HT1080 (cell line): ENCODE data around the gene FARSB. TPM values are rescaled to one million over a fixed set of nuclear protein-coding genes. Genes with fewer than 3 reads are reported as not detected.

Experiments used
- DNase-seq: peaks from one replicate; pipeline ENCODE4 v3.0.0-alpha.2; 2015; ENCODE audit warnings: low read depth
- total RNA-seq: library from RNA; depleted of rRNA; stranded (reverse); fragments of >200 nt; shearing (Covaris generic); gene quantifications from 2 replicates; pipeline ENCODE4 v1.2.3, GENCODE V29; 2014

FARSB gene
- total RNA-seq, 1 experiment from 2014 or later, result 50.9 TPM

DNA sequence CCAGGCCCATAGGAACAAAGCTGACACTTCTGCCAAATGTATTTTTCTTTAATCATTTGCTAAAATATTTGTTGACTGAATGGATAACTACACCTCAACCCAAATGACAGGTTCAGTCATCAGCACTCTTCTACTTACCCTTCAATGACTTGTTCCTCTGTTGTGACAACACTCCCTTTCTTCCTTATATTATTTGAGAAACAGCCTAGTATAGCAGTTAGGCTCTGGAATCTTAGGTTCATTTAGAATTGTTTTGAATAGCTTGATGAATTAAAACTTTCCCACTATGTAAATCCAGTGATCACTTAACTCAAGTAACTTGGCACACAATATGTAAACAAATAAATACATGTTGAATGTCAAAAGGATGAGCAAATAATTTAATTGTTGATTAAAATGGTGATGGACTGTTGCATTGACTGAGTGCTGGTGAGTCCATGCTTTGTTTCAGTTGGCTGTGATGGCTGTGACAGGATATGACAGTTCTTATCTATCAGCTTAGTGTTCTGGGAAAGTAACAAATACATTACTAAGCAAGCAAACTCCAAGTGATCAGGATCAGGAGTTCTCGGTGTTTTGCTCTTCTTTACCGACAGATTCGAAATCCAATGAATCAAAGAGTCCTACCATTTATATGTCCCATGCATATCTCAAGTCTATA, 12.7 kb upstream of the FARSB start:
- no peak for DNase-seq

DNA sequence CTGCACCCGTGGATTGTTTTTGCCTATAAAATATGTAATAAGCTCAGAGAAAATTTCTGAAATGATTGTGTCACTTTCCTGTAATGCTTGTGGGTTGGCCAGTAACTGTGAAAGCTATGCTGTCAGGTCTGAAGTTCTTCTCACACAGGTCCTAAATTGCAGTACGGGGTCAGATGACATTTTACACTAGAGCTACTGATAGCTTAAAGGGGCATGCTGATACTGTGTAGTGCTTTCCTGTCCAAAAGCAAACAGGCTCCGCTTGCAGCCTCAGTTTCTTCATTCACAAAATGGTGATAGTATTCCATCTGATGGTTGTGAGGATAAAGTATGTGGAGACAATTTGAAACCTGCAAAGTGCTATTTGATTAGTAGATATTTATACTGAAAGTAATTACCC, 7.6 kb upstream of the FARSB start:
- DNase-seq, result no peak

DNA sequence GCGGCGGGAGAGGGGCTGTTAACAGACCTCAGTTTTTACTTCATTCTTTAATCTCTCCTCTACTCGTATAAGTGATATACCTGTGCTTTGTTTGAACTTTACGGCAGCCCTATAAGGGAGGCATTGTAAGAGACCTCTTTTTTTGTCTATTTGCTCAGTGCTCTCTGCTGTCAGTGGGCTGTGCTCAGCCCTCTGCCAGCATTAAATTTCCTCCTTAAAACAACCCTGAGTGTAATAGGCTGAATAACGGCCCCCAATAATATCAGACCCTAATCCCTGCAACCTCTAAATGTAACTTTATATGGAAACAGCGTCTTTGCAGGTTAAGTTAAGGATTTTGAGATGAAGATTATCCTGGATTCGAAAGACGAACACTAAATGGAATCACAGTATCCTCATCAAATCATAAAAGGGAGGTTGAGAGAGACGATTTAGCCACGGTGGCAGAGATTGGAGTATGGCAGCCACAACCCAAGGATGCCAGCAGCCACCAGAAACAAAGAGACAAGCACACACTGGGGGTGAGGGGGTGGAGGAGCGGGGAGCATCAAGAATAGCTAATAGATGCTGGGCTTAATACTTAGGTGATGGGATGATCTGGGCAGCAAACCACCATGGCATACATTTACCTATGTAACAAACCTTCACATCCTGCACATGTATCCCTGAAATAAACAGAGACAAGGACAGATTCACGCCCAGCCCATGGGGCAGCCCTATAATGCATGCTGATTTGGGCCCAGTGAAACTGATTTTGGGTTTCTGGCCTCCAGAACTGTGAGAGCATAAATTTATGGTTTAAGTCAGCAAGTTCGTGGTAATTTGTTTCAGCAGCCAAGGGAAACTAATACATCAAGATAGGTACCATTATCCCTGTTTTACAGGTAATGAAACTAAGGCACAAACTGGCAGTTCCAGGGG, 894 bp upstream of the FARSB start:
- no peak for DNase-seq

DNA sequence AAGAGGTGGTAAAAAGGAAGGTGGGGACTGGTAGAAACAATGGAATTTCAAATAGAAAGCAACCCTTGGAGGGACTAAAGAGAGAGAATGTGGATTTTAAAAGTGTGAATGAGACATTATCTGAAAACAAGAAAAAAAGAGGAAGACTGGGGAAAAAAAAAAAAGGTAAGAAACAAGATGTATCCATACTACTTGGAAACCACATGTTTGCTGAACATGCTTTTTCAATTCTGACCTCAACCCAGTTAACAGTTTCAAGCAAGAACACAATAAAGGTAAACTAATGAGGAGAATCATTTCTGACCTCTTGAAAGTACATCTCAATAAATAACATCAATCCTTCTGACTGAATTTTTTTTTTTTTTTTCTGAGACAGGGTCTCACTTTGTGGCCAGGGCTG, 2.6 kb downstream of the FARSB start:
- DNase-seq, result no peak

DNA sequence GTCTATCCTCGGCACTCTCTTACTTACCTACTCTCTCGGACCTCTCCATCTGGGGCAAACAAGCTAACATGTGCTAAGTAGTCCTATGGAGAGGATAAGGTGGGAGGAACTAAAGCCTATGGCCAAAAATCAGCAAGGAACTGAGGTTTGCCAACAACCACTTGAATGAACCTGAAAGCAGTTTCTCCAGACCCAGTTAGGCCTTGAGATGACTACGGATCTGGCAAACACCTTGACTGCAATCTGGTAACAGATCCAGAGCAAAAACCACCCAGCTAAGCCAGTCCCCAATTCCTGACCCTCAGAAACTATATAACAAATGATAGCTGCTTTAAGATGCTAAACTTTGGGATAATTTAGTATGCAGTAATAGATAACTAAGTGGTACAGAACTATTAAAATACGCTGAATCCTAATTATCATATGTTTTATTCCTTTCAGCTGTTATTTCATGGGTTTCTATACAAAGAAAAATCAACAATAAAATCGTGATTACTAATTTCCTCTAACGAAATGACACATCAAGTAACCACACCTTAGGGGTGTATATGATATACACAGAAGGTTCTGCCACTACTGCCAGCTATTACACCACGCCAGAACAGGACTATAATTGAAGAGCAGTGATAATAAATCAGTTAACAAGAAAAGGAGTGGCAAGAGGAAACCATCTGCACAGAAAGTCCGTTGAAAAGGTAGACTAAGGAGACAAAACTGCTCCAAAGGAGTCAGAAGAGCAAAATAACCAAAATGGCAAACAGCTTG, 3.2 kb downstream of the FARSB start:
- DNase-seq, result no peak

DNA sequence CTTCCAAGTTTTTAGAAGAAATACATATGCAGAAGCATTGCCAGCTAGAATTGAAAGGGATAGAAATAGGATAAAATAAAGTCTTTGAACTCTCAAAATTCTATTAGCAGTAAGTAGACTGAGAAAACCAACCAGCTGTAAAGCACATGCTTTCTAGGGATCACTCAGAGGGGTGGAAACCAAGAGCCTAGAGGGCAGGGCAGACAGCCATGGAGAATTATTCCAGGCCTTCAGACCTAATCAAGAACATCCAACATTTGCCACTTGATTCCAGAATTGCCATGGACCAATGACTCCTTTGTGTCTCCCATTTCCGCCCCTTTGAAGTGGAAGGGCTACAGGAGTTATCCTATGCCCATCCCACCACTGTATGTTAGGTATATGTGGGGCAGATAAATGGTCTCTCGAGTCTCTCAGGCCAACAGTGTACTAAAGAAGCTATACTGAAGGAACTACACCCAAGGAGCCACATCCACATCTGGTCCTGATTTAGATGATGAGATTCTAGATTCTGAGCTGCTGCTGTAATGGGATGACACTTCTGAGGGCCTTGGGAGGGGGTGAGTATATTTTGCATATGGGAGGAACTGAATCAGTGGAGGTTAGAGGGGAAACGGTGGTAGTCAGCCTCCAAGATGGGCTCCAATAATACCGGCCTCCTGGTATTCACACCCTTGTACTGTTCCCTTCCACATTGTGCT, 4.0 kb downstream of the FARSB start:
- no peak for DNase-seq

DNA sequence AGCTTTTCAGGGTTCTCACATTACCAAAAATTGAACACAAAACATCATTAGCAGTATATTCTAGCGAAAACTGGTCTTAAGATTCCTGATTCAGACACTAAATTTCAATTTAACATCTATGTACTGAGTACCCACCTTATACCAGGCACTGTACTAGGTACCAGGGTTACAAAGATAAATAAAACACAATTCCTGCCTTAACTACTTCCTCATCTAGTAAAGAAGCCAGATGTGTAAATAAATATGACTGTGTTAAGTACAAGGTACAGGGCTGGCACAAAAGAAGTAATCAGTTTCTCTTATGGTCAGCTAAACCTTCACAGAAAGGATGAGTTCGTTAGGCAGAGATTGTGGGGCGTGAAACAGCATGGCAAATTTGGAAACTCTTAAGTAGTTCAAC, 6.1 kb downstream of the FARSB start:
- no peak for DNase-seq

DNA sequence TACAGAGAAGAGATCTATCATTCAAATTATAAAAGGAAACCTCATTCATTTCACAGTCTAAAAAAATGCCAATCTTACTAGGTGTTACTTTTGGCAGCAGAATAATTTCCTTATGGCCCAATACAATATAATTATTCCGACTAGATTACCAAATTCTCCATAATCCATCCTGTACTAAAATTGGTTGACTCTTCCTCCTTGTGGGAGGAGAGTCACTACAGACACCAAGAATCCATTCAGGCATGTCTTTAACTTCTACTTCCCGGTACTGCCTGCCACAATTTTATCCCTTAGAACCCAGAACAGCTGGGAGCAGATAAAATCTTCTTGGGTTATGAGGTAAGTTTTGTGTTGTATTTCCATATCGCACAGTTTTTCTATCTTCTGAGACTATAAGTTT, 9.9 kb downstream of the FARSB start:
- DNase-seq, result no peak

DNA sequence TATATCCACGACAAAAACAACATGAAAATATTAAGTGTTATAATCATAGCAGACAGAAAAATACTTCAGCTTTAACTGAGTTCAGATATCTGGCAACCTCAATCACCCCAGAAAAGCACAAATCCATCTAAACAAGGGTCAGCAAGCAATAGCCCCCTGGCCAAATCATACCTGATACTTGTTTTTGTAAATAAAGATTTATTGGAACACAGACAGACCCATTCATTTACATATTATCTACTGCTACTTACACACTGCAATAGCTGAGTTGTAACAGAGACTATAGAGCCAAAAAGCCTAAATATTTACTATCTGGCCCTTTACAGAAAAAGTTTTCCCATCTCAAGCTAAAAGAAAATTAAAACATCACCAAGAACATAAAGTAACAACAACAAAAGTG, 12.8 kb downstream of the FARSB start:
- DNase-seq, result no peak

DNA sequence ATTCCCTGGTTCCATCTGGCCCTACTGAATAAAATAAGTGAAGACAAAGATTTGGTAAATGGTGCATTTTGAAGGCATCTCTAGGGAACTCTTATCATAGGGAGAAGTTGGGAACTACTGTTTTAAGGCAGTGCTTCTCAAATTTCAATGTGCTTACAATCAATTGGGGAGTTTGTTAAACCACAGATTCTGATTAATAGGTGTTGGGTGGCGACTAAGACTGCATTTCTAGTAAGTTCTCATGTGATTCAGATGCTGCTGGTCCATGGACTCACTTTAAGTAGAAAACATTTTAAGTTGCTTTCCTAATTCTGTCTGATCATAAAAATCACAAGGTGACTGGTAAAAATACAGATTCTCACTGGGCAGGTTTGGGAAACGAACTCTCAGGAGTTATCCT, 14.6 kb downstream of the FARSB start:
- no peak for DNase-seq

DNA sequence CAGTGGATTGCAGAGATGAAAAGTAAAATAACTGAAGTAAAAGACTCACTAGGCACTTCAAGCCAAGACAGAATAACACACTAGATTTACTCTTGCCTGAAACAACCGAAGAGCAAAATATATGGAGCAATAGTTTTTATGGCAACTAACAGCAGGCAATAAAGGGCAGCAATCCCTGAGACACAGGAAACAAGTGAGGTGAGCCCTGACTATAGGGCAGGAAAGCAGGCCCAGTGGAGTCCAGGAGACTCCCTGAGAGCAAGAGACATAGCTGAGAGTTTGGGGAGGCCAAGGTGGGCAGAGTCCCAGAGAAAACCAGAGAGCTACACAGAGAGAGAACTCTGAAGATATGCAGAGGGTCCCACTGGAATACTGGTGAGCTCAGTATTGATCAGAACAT, 18.8 kb downstream of the FARSB start:
- no peak for DNase-seq

DNA sequence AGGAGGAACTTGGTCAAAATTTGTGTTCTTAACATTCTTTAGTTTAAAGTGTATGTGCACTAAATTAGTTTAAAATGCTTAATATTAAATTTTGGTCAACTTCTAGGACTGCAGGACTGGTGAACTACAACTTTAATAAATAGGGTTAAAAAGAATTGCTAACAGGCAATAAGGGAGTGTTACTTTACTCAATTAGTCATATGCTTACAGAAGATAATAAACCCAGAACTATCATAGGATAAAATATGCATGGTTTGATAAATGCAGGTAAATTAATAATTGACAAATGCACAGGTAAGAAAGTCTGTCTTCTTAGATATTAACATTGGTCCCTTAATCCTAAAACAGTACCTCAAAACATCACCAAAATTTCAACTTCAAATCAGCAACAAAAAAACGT, 20.6 kb downstream of the FARSB start:
- DNase-seq, result no peak

DNA sequence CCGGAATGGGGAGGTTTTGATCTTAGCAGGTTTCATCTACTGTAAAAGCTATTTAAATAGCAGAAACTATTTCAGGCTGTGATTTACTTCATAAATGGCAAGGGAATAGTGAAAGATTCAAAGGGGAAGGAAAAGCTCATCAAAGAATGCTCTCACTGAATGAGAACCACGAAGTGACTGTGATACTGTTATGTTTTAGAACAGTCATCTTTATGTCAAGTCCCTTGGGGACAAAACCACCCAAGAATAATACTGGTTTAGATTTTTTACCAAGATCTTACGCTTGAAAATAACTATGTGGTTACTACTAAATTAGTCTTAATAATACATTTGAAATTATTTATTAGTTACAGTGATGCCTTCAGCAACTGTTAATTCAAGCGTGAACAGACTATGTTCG, 28.1 kb downstream of the FARSB start:
- no peak for DNase-seq

DNA sequence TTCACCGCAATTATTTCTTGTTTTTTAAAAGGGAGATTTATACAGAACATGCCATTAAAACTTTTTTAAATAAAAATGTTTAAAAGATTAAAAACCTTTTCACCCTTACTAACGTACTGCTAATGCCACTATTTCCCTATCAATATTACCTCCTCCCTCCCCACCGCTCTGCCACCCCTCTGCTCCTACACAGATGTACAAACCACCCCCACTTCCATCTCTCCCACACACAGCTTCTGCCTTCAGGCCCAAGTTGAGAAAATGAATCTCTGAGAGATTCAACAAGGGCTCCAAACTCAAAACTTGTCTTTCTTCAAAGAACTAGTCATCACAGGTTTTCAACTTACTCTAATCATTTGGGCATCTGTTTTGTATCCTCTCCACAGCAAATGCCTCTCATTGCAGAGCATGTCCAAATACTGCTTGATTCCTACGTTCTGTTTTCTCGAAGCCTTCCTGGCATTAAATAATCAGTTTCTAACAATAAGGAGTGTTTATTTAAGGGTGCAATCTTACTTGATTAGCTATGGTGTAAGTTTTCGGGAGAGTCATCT, 32.1 kb downstream of the FARSB start:
- DNase-seq, result no peak

DNA sequence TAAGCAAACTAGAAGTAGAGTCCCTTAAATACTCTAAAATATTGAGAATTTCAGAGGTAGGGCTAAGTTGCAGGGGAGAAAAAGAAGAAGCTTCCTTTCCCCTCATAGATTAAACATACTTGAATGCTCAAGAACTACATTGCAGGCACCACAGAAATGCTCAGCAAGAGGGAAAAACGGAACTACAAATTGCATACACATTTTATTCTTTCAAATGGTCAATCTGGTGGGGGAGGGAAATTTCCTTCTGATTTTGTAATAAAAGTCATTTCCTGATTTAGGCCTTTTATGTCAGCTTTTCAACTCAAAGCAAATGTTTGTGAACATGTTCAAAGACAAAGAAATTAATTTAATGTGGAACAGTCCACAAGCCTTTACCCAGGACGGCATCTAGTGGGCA, 33.0 kb downstream of the FARSB start:
- DNase-seq, result no peak

DNA sequence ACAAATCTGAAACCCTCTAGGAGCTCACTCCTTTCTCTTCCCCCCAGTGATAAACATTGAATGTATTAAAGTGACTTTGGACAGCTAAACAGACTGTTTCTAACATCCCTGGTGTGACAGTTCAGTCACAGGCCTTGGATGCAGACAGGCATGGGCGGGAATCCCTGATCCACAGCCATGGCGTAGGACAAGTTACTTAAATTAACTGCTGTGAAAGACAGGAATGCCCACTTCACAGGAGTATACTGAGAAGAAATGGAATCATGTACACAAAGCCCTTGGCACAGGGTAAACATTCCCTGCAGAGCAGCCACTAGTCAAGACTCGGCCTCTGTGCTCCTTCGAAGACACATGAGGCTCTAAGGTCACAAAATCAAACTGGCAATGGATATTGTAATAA, 34.0 kb downstream of the FARSB start:
- no peak for DNase-seq

DNA sequence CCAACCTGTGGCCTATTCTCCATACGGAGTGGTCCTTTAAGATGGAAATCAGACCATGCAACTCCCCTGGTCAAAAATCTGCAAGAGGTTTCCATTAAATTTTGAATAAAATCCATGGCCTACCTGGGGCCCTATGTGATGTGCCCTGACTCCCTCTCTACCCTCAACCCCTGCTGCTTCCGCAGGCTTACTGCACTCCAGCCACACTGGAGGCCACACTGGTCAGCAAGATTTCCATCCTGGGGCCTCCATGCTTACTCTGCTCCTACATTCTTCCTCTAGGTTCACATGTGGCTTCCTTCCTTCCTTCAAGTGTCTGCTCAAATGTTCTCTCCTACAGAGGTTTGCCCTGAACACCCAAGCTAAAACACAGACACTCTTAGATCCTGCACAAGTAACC, 40.6 kb downstream of the FARSB start:
- DNase-seq, result no peak

DNA sequence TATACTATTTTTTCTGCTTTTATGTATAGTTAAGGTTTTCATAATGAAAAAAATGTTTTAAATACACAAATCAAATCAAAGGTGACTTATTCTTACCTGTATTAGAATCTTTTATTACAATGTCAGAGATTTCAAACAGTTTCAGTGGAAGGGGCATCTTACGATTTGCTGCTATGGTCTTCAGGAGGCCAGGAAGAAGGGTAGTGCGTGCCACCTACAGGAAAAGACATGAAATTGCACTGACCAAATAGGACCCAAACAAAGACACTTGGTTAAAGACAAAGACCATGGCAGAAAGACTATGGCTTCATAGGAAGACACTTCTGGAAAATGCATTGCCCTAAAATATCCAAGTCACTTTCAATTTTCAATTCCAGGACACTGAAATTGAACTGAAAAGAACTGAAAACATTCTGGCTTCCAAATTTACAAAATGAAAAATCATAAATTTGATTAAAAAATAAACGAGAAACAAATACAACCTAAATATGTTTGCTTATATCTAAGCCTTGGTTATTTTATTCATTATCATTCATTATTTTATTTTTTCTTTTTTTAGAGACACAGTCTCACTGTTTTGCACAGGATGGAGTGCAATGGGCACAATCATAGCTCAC, 42.1 kb downstream of the FARSB start:
- DNase-seq, result peak; percentile 51

DNA sequence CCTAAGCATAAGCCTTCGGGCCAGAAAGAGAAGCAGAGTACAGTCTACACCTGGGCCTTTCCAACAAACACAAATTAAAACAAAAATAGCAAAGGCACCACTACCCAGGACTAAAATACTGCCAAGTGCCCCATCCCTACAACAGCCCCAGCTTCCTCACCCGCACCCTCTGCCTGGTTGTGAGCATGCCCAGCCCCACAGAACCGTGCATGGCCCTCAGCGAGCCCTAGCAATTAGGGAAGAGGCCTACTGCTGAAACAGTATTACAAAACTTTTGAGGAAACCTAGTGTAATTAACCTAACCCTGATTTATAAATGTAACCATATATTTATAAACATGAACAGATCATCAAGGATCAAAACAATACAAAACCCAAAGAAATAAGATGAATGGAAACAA, 44.2 kb downstream of the FARSB start:
- DNase-seq, result no peak

DNA sequence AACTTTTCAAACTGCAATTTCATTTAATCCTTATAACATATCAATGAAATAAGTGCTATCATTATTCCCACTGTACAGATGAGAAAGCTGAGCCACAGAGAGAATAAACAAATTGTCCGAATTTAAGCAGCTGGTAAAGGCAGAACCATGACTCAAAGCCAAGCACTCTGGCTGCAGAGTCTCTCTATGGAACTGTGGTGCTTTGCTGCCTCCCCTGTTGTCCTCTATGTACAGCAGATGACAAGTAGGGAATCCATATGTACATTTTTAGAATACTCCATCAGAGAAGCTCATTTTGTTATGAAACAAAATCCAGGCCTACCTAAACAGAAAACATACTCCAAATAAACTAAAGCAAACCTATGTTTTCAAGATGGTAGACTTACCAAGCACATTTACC, 45.1 kb downstream of the FARSB start:
- DNase-seq, result no peak

DNA sequence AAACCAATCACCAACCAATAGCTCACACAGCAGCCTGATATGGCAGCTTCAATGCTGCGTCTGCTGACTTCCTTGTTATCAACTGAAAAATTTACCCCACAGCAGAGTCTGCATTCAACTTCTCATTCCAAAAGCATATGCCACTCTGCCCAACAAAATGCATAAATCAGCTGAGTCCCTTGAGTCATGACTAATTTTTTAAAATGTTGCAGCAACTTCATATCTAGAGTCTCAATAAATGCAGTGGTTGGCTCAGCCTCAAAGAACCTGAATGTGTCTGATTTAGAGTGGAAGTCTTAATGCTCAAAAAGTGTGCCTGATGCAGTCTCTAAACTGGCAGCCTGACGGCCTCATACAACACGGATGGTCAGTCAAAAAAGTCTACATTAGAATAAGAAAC, 46.5 kb downstream of the FARSB start:
- no peak for DNase-seq
